Neural progenitor cell (in vitro differentiated cells): Measurements from ENCODE around the gene LSM8.

Source experiments
- EZH2 ChIP-seq: fragments of 200-600 bp; sonication (generic); IDR thresholded peaks from 2 replicates; pipeline ENCODE4 v1.6.1; 2017; ENCODE audit warnings: antibody characterized with exemption, mild to moderate bottlenecking, moderate library complexity
- EZH2phosphoT487 ChIP-seq: fragments of 200-600 bp; sonication (generic); IDR thresholded peaks from 2 replicates; pipeline ENCODE4 v1.6.1; 2017; ENCODE audit warnings: antibody characterized with exemption
- TF ChIP-seq, protein P1 (sequence below): fragments of 200-600 bp; sonication (generic); IDR thresholded peaks from 2 replicates; pipeline ENCODE4 v1.5.1; 2017; ENCODE audit warnings: antibody characterized with exemption, mild to moderate bottlenecking

DNA sequence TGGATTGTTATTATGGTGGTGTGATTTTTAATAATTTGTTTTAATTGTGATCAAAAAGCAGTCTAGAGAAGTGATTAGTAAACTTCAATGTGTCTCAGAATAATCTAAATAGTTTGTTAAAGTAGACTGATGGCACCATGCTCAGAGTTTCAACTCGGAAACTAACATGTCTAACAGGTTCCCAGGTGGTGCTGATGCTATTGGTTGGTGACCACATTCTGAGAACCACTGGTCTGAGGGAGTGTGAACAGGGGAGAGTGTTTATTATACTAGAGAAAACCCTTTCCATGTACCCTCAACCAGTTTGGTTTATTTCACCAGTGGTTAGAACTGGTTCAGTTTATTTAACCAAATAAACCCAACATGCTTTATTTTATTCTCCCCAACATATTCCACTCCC is 42.0 kb upstream of the LSM8 start:
- TF ChIP-seq, protein P1, sequence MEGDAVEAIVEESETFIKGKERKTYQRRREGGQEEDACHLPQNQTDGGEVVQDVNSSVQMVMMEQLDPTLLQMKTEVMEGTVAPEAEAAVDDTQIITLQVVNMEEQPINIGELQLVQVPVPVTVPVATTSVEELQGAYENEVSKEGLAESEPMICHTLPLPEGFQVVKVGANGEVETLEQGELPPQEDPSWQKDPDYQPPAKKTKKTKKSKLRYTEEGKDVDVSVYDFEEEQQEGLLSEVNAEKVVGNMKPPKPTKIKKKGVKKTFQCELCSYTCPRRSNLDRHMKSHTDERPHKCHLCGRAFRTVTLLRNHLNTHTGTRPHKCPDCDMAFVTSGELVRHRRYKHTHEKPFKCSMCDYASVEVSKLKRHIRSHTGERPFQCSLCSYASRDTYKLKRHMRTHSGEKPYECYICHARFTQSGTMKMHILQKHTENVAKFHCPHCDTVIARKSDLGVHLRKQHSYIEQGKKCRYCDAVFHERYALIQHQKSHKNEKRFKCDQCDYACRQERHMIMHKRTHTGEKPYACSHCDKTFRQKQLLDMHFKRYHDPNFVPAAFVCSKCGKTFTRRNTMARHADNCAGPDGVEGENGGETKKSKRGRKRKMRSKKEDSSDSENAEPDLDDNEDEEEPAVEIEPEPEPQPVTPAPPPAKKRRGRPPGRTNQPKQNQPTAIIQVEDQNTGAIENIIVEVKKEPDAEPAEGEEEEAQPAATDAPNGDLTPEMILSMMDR: no peak
- TF ChIP-seq EZH2: no peak
- no peak for TF ChIP-seq EZH2phosphoT487
